Eye (tissue), 1 donor: ENCODE measurements around the gene CSMD2.

Experiments used
- DNase-seq: peaks from one replicate; pipeline ENCODE4 v3.0.0-alpha.2; 2015

Gene CSMD2

GRCh38 chr1:33465316-33465715 lies 699.7 kb downstream of the CSMD2 start:
- no peak for DNase-seq

- no peak for DNase-seq
Measured at GRCh38 chr1:33464552-33464951, 700.5 kb downstream of the CSMD2 start.
